ENCODE results near the gene RBMS3. TPM values are rescaled to one million over a fixed set of nuclear protein-coding genes. Genes with fewer than 3 reads are reported as not detected.
A peak's percentile ranks its signal among the peaks of the same experiment; 100 is the strongest.

The RBMS3 gene
- total RNA-seq, 3 donors from 2014 or later = 48.4 to 117 (median 103) TPM

DNA sequence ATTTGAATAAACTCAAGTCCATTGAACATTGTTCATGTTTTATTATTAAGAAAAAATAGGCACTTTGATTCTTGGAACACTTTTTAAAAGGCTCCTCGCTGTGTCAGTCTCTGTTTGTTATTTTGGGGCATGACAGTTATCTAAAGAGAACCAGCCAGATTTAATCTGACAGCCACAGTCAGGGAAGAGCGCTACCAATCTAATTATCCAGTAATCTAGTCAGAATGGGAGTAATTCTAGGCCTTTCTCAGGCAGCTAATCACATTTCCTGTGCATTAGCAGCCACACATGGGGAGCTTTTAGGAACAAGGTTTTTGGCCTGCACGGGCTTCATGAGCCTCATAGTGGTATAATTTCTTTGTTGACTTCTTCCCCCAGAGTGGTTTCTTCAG is 362.2 kb downstream of the RBMS3 start:
- no peak overlapping the region for H3K4me3 ChIP-seq
- peak overlapping the region in 1 of 2 donors; percentile 8 for H3K27ac ChIP-seq
- no peaks in the 10 kb centered on the region for H3K36me3 ChIP-seq
- no peaks in the 10 kb centered on the region for H3K4me1 ChIP-seq
- no peak for DNase-seq (ENCODE audit: low spot score in 2 of 2)
- intact Hi-C loops (cut with DNase I; ENCODE audit: low total_unique reads) = no loop called here
- H3K27me3 ChIP-seq = no peaks in the 10 kb centered on the region
- TF ChIP-seq POLR2AphosphoS5 (IDR thresholded peaks at IDR 0.05) (no peak), POLR2A (IDR thresholded peaks at IDR 0.05) (no peak)
- TF ChIP-seq, protein P1, sequence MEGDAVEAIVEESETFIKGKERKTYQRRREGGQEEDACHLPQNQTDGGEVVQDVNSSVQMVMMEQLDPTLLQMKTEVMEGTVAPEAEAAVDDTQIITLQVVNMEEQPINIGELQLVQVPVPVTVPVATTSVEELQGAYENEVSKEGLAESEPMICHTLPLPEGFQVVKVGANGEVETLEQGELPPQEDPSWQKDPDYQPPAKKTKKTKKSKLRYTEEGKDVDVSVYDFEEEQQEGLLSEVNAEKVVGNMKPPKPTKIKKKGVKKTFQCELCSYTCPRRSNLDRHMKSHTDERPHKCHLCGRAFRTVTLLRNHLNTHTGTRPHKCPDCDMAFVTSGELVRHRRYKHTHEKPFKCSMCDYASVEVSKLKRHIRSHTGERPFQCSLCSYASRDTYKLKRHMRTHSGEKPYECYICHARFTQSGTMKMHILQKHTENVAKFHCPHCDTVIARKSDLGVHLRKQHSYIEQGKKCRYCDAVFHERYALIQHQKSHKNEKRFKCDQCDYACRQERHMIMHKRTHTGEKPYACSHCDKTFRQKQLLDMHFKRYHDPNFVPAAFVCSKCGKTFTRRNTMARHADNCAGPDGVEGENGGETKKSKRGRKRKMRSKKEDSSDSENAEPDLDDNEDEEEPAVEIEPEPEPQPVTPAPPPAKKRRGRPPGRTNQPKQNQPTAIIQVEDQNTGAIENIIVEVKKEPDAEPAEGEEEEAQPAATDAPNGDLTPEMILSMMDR (IDR thresholded peaks at IDR 0.05) = no peak
- H3K9me3 ChIP-seq = no peaks in the 10 kb centered on the region

DNA sequence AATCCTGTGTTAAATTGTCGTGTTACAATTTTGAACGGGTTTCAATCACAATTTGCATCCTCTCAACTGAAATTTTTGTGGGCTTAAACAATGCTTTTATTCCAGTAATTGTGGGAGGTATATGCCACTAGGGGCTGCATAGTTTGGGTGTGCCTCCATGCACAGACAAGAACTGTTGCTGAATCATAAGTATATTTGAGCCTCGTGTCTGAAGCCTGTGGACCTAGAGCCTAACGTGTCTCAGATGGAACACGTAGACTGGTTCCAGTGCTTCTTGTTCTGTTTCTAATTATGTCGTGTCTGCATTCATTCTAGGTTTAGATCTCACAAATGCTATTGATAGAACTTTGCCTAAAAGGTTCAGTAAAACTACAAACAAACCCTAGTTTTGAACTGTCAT is 363.4 kb downstream of the RBMS3 start:
- DNase-seq (ENCODE audit: low spot score in 2 of 2) = no peak
- H3K4me1 ChIP-seq = no peaks in the 10 kb centered on the region
- H3K27me3 ChIP-seq = no peaks in the 10 kb centered on the region
- TF ChIP-seq POLR2A (IDR thresholded peaks at IDR 0.05) (no peak), POLR2AphosphoS5 (IDR thresholded peaks at IDR 0.05) (no peak)
- TF ChIP-seq, protein P1 (IDR thresholded peaks at IDR 0.05) = no peak
- intact Hi-C loops (cut with DNase I; ENCODE audit: low total_unique reads) = no loop called here
- no peaks in the 10 kb centered on the region for H3K36me3 ChIP-seq
- H3K27ac ChIP-seq = peak overlapping the region in 1 of 2 donors; percentile 22
- no peak overlapping the region for H3K4me3 ChIP-seq
- H3K9me3 ChIP-seq = no peaks in the 10 kb centered on the region

DNA sequence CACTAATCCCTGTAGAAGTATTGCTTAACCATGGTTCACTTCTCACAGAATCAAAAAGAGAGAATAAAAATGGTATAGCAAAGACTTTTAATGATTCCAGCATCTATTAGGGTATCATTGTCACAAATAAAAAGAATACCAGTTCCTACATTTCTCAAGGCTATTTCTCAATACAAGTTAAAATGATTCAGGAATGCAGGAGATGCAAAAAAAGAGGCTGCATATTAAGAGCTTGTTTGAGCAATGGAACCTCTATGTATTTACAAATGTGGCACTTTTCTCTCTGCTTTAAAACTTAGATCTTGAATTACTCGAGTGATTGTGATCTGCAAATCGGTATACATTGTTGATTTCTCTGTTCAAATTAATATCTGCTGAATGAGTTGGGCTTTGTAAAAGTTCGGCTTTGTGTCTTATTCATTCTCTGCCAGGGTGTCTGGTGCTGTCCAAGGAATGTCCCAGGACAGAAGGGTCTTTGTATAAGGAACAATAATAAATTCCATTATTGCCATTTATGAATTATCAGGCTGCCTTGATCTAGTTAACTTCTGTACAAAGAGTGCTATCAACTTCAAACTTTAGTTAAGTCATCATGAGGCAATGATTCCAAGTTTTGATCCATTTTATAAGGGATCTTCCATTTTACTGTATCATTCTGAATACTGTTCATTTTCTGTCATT is 364.2 kb downstream of the RBMS3 start:
- H3K36me3 ChIP-seq = no peaks in the 10 kb centered on the region
- H3K27me3 ChIP-seq = no peaks in the 10 kb centered on the region
- no peak overlapping the region for H3K27ac ChIP-seq
- intact Hi-C loops (cut with DNase I; ENCODE audit: low total_unique reads) = no loop called here
- DNase-seq (ENCODE audit: low spot score in 2 of 2) = no peak
- H3K4me1 ChIP-seq = no peaks in the 10 kb centered on the region
- TF ChIP-seq POLR2AphosphoS5 (IDR thresholded peaks at IDR 0.05) = no peak
- TF ChIP-seq, protein P1 (IDR thresholded peaks at IDR 0.05) = no peak
- no peak for TF ChIP-seq POLR2A (IDR thresholded peaks at IDR 0.05)
- H3K9me3 ChIP-seq = no peaks in the 10 kb centered on the region
- H3K4me3 ChIP-seq = no peak overlapping the region

DNA sequence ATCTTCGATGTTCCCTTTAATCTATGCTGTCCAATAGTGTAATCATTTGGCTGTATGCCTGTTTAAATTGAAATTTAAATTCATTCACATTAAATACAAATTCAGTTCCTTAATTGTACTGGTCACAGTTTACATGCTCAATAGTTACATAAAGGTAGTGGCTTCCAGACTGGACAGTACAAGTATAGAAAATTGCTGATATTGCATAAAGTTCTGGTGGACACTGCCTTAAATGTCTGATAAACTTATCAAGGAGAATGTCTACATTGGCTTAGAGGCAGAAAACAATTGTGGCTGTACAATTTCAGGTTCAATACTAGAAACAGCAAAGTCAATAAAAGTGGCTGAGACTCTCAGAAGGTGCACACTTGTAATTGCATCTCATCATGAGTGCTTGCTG is 365.2 kb downstream of the RBMS3 start:
- no peaks in the 10 kb centered on the region for H3K9me3 ChIP-seq
- no peak for TF ChIP-seq POLR2AphosphoS5 (IDR thresholded peaks at IDR 0.05)
- no peaks in the 10 kb centered on the region for H3K27me3 ChIP-seq
- intact Hi-C loops (cut with DNase I; ENCODE audit: low total_unique reads) = no loop called here
- H3K27ac ChIP-seq = no peak overlapping the region
- no peak for DNase-seq (ENCODE audit: low spot score in 2 of 2)
- no peak overlapping the region for H3K4me3 ChIP-seq
- H3K36me3 ChIP-seq = no peaks in the 10 kb centered on the region
- H3K4me1 ChIP-seq = no peaks in the 10 kb centered on the region

DNA sequence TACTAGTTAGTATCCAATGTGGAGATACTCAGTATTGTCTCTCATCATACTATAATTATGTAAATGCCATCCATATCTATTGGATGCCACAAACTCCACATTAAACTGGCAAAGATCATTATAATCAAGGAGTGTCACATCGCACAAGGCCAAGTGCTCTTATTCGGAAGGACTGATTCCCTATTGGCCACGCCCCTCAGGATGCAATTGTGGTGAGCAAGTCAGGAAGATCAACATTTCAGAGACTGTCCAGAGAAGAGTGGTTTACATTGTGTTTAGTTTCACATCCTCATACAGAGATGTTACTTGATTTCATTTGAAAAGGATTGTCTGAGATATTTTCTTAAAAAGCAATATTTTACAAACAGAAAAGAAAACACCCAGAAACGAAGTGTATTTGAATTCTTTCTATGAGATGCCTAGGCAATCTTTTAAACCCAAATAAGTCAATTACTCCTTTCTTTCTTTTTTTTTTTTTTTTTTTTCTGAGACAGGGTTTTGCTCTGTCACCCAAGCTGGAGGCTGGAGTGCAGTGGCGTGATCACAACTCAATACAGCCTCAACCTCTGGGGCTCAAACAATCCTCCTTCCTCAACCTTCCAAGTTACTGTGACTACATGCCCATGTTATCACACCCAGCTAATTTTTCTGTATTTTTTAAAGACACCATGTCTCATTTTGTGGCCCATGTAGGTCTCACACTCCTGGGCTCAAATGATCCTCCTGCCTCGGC is 369.1 kb downstream of the RBMS3 start:
- TF ChIP-seq POLR2A (IDR thresholded peaks at IDR 0.05) (no peak), POLR2AphosphoS5 (IDR thresholded peaks at IDR 0.05) (no peak)
- TF ChIP-seq, protein P1 (IDR thresholded peaks at IDR 0.05) = no peak
- Histone ChIP-seq H3K36me3 (no peaks in the 10 kb centered on the region), H3K27me3 (no peaks in the 10 kb centered on the region), H3K27ac (no peak overlapping the region), H3K4me1 (no peaks in the 10 kb centered on the region), H3K9me3 (no peaks in the 10 kb centered on the region), H3K4me3 (no peak overlapping the region)
- intact Hi-C loops (cut with DNase I; ENCODE audit: low total_unique reads) = no loop called here
- DNase-seq (ENCODE audit: low spot score in 2 of 2) = no peak
